ENCODE data around the gene PLEKHD1.
A peak's percentile ranks its signal among the peaks of the same experiment; 100 is the strongest.
"Not testable (repeated sequence)": the region's sequence is repeated elsewhere in the genome, so short reads cannot be mapped to it uniquely, and the experiment has no call there.

PLEKHD1 gene
- 0.94 to 1.9 reads per million in 2 donors for total RNA-seq

DNA sequence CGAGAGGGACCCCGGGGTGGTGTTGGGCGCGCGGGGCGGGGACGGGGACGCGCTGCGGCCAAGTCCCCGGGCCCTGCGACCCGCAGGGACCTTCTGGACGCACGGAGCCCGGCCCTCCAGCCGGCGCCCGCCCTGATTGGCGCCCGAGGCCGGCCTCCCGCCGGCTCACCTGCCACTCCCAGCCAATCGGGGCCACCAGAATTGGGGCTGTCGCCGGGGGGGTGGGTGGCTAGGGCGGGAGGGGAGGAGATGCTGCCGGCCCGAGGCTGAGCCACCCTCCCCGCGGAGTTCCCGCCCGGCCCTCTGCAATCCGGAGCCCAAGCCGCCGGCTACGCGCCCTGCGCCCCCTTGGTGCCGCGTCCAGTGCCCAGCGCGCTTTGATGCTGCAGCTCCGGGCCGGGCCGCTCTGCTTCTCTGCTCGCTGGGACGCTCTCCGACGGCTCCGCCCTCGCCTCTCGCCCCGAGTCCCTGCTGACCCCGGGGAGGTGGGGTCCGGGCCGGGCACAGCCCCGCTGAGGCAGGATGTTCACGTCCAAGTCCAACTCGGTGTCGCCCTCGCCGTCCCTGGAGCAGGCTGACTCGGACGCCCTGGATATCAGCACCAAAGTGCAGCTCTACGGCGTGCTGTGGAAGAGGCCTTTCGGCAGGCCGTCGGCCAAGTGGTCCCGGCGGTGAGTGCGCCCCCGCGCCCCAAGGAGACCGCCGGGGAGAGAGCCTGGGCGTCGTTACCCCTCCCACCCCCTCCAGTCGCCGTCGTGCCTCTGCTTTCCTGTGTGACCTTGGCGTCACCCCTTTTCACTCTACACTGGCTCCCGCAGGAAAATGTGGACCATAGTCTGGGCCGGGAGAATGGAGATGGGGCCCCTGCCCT, at the start of gene PLEKHD1:
PLEKHD1 (plus strand) TSS at position 285 of the 871 bp plus-strand sequence; CDS start at position 523, 238 bp downstream.
- DNase-seq, result no peak

DNA sequence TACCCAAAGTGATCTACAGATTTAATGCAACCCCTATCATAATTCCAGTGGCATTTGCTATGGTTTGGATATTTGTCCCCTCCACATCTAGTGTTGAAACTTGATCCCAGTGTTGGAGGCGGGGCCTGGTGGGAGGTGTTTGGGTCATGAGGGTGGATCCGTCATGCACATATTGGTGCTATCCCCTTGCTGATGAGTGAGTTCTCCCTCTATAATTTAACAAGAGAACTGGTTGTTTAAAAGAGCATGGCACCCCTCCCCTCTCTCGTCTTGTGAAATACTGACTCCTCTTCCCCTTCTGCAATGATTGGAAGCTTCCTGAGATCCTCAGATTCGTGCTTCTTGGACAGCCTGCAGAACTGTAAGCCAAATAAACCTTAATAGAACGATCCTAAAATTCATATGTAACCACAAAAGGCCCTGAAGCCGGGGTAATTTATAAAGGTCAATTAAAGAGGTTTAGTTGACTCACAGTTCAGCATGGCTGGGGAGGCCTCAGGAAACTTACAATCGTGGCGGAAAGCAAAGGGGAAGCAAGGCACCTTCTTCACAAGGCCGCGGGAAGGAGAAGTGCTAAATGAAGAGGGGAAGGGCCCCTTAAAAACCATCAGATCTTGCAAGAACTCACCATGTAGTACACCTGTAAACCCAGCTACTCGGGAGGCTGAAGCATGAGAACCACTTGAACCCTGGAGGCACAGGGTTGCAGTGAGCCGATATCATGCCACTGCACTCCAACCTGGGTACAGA, 44.8 kb upstream of the PLEKHD1 start:
- no peak for DNase-seq

DNA sequence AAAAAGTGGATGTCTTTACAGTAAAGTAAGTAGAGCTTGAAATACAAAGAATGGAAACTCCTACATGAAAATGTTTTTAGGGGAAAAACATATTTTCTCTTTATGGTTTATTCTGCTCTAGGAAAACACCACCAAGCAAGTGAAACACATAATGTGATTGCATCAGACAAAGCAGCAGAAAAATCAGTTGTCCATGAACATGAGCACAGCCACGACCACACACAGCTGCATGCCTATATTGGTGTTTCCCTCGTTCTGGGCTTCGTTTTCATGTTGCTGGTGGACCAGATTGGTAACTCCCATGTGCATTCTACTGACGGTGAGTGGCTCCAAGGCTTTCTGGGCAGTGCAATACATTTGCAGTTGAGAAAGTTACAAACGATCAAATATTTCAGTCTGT, 42.6 kb upstream of the PLEKHD1 start:
- DNase-seq, result no peak

DNA sequence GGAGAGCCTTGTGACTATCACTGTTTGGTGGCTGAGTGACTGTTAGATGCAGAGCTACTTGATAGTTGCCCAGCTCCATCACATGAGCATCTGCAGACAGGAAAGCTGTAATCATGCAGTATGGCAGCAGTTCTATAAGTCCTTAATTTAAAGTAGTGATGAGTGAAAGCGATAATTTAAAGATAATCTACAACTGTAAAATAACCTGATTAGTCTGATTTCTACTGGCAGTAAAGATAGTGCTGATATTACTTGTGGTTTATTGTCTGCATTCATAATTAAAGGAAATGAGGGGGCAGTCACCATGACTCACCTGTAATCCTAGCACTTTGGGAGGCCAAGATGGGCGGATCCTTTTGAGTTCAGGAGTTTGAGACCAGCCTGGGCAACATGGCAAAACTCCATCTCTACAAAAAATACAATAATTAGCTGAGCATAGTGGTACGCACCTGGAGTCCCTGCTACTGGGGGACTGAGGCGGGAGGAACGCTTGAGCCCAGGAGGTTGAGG, 41.2 kb upstream of the PLEKHD1 start:
- DNase-seq, result no peak

DNA sequence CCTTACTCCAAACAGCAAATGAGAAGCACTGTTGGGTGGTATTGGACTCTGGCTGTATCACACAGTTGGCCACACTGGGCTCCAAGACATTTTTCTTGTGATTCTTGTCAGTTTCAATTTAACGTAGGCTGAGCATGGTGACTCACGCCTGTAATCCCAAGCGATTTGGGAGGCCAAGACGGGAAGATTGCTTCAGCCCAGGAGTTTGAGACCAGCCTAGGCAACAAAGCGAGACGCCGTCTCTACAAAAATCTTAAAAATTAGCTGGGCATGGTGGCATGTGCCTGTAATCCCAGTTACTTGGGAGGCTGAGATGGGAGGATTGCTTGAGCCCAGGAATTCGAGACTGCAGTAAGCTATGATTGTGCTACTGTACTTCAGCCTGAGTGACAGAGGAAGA, 35.3 kb upstream of the PLEKHD1 start:
- no peak for DNase-seq

DNA sequence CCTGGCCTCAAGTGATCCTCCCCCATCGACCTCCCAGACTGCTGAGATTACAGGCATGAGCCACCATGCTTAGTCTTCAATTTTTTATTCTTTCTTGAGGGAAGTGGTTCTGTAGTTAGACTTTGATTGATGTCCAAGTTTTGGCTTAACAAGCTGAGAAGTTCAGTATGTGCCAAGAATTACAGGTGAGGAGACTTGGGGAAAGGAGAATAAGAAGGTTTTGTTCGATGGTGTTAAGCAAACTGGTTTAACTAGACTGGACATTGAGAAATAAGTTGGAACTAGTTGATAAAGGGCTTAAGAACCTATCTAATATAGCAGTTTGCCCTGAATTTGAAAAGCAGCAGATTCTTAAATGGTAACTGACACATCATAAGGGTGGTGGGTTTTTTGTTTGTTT, 32.6 kb upstream of the PLEKHD1 start:
- no peak for DNase-seq

DNA sequence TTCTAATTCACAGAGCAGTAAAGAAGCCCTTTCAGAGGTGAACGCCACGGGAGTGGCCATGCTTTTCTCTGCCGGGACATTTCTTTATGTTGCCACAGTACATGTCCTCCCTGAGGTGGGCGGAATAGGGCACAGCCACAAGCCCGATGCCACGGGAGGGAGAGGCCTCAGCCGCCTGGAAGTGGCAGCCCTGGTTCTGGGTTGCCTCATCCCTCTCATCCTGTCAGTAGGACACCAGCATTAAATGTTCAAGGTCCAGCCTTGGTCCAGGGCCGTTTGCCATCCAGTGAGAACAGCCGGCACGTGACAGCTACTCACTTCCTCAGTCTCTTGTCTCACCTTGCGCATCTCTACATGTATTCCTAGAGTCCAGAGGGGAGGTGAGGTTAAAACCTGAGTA, 26.2 kb upstream of the PLEKHD1 start:
- no peak for DNase-seq

DNA sequence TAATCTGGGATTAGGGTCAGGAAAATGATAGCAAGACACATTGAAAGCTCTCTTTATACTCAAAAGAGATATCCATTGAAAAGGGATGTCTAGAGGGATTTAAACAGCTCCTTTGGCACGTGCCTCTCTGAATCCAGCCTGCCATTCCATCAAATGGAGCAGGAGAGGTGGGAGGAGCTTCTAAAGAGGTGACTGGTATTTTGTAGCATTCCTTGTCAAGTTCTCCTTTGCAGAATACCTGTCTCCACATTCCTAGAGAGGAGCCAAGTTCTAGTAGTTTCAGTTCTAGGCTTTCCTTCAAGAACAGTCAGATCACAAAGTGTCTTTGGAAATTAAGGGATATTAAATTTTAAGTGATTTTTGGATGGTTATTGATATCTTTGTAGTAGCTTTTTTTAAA, 25.4 kb upstream of the PLEKHD1 start:
- no peak for DNase-seq

DNA sequence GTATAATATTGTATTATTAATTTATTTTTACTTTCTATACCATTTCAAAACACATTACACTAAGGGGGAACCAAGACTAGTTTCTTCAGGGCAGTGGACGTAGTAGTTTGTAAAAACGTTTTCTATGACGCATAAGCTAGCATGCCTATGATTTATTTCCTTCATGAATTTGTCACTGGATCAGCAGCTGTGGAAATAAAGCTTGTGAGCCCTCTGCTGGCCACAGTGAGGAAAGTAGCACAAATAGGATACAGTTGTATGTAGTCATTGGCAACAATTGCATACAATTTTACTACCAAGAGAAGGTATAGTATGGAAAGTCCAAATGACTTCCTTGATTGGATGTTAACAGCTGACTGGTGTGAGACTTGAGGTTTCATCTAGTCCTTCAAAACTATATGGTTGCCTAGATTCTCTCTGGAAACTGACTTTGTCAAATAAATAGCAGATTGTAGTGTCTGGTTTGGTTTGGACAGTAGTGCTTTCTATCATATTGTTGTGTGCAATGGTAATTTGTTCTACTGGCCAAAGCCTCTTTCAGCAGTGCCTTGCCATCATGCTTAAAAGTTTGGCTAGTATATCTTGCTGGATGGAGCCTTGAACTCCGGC, 24.3 kb upstream of the PLEKHD1 start:
- DNase-seq, result peak in 3 of 5 experiments; percentile 15 to 71 (median 24)

DNA sequence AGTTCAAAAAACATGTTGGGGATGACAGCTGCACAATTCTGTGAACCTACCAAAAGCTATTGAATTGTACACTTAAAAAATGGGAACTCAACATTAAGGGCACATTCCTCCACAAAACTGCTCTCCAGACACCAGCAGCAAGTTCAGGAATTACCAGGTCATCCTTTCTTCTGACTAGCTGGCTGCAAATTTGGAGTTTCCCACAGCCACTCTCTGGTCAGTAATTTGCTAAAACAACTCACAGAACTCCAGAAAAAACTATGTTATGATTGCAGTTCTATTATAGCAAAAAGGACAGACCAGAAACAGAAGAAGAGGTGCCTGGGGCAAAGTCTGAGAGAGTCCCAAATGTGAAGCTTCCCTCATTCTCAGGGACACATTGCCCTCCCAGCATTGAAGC, 20.1 kb upstream of the PLEKHD1 start:
- no peak for DNase-seq

DNA sequence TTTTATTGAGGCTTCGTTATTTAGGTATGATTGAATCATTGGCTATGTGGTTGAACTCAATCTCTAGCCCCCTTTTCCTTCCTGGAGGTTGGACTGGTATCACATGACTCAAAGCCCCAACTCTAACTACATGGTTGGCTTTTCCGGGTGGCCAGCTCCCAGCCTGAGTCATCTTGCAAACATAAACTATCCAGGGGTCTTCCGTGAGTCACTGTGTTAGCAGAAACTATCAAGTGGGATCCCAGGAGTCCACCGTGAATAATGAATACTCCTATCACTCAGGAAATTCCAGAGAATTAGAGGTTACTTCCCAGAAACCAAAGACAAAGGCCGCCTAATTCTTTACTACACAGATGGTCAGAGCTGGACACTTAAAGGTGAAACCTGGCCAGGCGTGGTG, 19.7 kb upstream of the PLEKHD1 start:
- no peak for DNase-seq

DNA sequence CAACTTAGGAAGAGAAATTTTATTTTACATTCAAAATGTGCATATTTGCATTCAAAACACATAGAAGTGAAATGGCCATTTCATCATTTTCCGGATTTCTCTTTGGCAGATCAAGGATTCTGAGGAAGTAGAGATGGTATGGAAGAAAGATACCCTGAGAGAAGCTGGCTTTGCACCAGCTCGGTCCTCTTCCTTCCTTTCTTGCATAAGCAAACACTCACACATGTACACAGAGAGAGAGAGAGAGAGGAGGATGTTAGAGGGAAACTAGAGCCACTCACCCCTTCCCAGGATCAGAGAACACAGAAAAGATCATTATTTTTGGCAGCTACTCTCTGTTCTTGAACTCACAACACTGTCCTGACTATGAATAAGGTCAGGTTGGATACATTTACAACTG, 15.6 kb upstream of the PLEKHD1 start:
- DNase-seq, result no peak

DNA sequence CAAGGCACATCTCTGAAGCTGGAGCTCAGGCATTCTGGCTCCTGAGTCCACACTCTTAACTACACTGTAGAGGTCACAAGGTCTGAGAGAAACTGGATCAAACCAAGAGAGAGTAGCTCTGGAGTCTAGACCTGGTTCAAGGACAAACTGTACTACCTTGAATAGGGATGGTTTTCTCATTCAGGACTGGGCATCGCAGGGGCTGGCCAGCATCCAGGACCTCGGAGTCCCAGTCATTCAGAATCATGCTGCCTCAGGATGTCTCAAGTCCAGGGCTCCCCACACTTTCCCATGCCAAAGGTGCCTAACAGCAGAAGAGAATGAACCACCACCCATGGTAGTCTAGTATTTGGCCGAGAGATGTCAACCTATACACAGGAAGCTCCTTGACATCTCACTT, 13.1 kb upstream of the PLEKHD1 start:
- no peak for DNase-seq

DNA sequence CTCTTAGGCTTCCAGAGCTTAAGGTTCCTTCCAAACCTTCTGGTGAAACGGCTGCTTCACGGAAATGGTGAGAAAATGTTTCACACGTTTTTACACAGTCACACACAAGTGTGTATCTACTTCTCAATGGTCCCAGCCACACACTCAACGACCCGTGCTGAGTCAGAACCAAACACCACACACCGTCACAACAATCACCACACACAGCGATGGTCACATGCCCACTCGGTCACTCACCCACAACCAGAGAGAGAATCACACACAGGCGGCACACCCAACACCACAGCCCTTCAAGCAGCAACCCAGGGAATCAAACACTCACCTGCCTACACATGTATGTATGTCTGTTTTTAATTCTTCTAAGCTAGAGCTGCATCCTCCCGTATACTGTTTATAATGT, 12.6 kb upstream of the PLEKHD1 start:
- DNase-seq, result peak in 1 of 5 experiments; percentile 55

DNA sequence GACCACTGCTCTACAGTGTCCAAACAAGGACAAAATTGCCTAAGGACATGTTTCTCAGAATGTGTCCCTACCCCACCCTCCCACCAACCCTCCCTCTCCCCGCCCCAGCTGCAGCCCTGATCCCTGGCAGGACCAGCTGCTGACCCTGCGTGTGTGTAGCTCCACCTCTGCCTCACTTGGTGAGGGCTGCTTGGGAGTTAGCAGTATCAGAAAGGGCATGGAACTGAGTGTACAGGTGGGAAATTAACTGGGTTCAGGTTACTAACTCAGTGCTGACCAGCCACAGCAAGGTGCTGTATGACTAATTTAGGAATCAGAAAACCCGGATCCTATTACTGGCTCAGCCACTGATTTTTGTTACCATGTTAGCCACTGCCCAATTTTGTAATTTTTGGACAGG, 11.3 kb upstream of the PLEKHD1 start:
- no peak for DNase-seq

DNA sequence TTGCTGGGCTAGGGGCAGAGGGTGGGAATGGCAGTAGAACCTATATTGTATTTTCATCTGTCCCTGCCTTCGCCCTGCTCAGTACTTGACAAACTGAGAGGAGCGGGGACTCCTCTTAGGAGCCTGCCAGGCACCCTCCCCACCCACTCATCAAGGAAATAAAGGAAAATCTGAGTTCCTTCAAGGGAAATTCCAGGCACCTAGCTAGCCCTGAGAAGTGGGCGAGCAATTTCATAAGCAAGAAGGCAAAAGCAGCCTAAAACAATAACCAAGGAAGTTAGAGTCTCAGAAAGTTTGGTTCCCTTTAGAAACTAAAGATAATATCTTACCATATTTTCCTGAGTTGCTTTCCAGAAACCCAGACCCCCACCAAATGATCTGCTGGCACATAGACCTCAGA, 10.6 kb upstream of the PLEKHD1 start:
- DNase-seq, result no peak

DNA sequence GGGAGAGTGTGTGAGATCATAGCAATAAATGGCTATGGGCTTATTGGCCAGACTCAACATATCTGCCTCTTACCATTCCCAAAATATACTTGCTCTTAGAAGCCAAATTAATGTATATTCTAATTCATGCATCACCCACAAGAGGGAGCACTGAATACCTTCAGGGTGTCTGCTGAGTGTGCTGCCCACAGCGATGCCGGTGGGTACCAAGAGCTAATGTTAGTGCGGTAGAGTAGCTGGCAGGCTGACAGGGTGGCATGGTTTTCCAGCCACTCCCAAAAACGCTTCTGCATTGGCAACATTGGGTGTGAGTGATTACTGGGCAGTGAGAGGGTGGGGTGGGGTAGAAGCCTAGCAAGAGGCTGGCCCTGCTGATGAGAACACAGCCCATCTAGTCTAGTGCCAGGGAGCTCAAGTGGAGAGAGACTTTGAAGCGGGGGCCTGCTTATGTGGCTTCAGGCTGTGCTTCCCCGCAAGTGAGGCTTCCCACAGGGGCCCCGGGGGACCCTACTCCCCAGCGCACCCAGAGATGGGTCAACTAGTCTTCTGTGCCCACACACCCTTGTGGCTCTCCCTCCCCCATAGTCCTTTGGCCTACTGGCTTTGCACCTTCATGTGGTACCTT, 9.2 kb upstream of the PLEKHD1 start:
- DNase-seq, result peak in 1 of 5 experiments; percentile 46

DNA sequence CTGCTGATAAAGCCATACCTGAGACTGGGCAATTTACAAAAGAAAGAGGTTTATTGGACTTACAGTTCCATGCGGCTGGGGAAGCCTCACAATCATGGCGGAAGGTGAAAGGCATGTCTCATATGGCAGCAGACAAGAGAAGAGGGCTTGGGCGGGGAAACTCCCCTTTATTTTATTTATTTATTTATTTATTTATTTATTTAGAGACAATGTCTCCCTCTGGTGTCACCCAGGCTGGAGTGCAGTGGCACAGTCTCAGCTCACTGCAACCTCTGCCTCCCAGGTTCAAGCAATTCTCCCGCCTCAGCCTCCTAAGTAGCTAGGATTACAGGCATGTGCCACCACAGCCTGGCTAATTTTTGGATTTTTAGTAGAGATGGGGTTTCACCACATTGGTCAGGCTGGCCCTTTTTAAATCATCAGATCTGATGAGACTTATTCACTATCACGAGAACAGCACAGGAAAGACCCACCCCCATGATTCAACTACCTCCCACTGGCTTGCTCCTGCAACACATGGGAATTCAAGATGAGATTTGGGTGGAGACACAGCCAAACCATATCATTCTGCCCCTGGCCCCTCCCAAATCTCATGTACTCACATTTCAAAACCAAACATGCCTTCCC, 7.6 kb upstream of the PLEKHD1 start:
- DNase-seq, result not testable (repeated sequence)

DNA sequence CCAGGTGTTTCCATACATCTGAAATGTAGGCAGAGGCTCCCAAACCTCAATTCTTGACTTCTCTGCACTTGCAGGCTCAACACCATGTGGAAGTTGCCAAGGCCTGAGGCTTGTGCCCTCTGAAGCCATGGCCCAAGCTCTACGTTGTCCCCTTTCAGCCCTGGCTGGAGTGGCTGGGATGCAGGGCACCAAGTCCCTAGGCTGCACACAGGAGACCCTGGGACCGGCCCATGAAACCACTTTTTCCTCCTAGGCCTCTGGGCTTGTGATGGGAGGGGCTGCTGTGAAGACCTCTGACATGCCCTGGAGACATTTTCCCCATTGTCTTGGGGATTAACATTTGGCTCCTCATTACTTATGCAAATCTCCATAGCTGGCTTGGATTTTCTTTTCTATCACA, 6.5 kb upstream of the PLEKHD1 start:
- not testable (repeated sequence) for DNase-seq

DNA sequence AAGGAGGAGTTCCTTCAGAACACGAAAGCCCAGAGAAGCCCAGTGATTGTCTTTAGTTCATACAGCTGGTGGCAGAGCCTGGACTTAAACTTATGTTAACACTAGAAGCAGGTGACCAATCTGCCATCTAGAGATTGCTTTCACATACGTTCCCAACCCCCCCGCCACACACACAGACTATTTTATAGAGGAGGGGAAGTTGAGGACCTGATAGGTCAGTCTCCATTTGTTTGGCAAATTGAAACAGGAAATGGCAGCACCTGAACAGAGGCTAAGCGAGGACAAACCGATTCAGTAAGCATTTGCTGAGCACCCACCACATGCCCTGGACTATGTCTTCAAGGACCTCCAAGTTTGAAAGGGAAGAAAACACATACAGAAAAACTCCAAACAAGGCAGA, 4.8 kb upstream of the PLEKHD1 start:
- no peak for DNase-seq

DNA sequence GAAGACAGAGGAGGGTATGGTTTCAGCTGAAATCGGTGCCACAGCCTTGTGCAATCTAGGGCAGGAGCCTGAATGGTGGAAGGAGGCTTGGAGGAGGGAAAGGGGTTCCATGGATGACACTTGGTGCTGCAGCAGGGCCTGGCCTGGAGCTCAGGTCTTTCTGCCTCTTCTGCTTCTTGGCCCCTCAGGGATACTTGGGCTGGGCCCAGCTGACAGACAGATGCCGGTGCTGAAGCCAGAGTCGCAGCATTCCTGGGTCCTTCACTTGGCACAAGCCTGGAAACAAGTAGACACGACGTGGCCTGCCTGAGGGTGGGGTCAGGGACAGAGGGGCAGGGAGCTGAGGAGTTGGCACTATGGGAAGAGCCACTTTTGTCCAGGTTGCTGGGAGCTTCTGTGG, 4.4 kb upstream of the PLEKHD1 start:
- no peak for DNase-seq

DNA sequence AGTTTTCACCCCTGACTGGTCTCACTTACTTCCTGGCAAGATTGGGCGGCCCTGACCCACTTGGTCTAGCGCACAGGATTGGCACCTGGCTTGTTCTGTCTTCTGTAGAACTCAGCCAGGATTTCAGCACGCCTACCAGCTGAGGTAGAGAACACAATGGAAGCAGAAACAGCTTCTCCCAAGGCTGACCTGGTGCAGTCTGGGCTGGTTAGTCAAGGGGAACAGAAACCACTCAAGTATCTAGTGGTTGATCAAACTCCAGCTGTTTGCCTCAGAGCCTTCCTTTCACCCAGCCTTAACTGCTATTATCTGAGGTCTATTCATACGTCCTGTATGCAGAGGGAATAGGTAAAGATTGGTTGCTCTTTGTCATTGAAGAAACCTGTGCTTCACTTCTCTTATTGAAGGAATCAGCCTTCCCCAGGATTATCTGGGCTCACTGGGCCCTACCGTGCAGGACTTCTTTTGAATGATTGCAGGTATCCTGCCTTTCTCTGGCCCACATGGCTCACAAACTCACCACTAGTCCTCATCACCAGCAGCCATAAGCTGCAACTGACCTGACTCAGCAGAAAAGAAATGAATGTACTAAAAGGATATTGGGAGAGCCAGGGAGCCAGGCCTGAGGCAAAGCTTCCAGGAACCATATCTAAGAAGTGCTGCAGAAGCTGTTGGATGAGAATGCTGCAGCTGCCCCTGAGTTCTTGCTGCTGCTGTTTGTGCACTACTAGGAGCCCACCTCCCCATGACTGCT, 2.5 kb upstream of the PLEKHD1 start:
- no peak for DNase-seq

Data from T-helper 2 cell (primary cell).